ENCODE data around the gene RIMKLB.

The RIMKLB gene

GRCh38 chr12:8827551-8828256 lies 129.9 kb downstream of the RIMKLB start:
- in situ Hi-C loops (cut with HindIII; ENCODE audit: low sequenced_read_pairs): no loop called here
- DNase-seq (ENCODE audit: low read depth, low spot score): no peak
- TF ChIP-seq CTCF (IDR thresholded peaks at IDR 0.05; ENCODE audit: low read depth, low read length): no peak
- no peak overlapping the region for H3K4me3 ChIP-seq (ENCODE audit: low read depth, low read length)

- no peak for DNase-seq (ENCODE audit: low read depth, low spot score)
- no peak for TF ChIP-seq CTCF (IDR thresholded peaks at IDR 0.05; ENCODE audit: low read depth, low read length)
- in situ Hi-C loops (cut with HindIII; ENCODE audit: low sequenced_read_pairs): no loop called here
- no peak overlapping the region for H3K4me3 ChIP-seq (ENCODE audit: low read depth, low read length)
These were observed 130.7 kb downstream of the RIMKLB start for GRCh38 chr12:8828257-8829124.

GRCh38 chr12:8829125-8829518 lies 131.3 kb downstream of the RIMKLB start:
- in situ Hi-C loops (cut with HindIII; ENCODE audit: low sequenced_read_pairs): no loop called here
- DNase-seq (ENCODE audit: low read depth, low spot score): no peak
- TF ChIP-seq CTCF (IDR thresholded peaks at IDR 0.05; ENCODE audit: low read depth, low read length): no peak
- H3K4me3 ChIP-seq (ENCODE audit: low read depth, low read length): no peak overlapping the region

- TF ChIP-seq CTCF (IDR thresholded peaks at IDR 0.05; ENCODE audit: low read depth, low read length): no peak
- DNase-seq (ENCODE audit: low read depth, low spot score): no peak
- in situ Hi-C loops (cut with HindIII; ENCODE audit: low sequenced_read_pairs): no loop called here
- H3K4me3 ChIP-seq (ENCODE audit: low read depth, low read length): no peak overlapping the region
These were observed 131.8 kb downstream of the RIMKLB start for GRCh38 chr12:8829621-8830020.

- DNase-seq (ENCODE audit: low read depth, low spot score): no peak
- no peak overlapping the region for H3K4me3 ChIP-seq (ENCODE audit: low read depth, low read length)
- in situ Hi-C loops (cut with HindIII; ENCODE audit: low sequenced_read_pairs): no loop called here
- TF ChIP-seq CTCF (IDR thresholded peaks at IDR 0.05; ENCODE audit: low read depth, low read length): no peak
These were observed 133.3 kb downstream of the RIMKLB start for GRCh38 chr12:8831116-8831515.

GRCh38 chr12:8832500-8832899 lies 134.7 kb downstream of the RIMKLB start:
- in situ Hi-C loops (cut with HindIII; ENCODE audit: low sequenced_read_pairs): no loop called here
- no peak for DNase-seq (ENCODE audit: low read depth, low spot score)
- TF ChIP-seq CTCF (IDR thresholded peaks at IDR 0.05; ENCODE audit: low read depth, low read length): no peak
- H3K4me3 ChIP-seq (ENCODE audit: low read depth, low read length): no peak overlapping the region

All from astrocyte of the spinal cord (primary cell).